Right ventricle myocardium inferior (tissue), 1 donor: ENCODE measurements around the gene DPYSL4. TPM values are rescaled to one million over a fixed set of nuclear protein-coding genes. Genes with fewer than 3 reads are reported as not detected.
"Not testable (repeated sequence)": the region's sequence is repeated elsewhere in the genome, so short reads cannot be mapped to it uniquely, and the experiment has no call there.

Source experiments
- ATAC-seq: fragments of 200-7000 bp; cut with Tn5 transposase; one replicate; pipeline ENCODE4 v1.9.1; 2020; ENCODE audit warnings: mild to moderate bottlenecking, moderate library complexity
- DNase-seq: peaks from one replicate; pipeline ENCODE4 v3.0.0; 2021; ENCODE audit errors: missing footprints
- intact Hi-C: fragments of 100-400 bp; cut with DNase I; formaldehyde crosslinking; loops from one replicate; pipeline ENCODE4 v1.11.0; 2022
- total RNA-seq: library from RNA; stranded (reverse); fragmentation: NEBNext Ultra II Directional; extraction: Animal tissue kit (Norgen Biotek cat#: 25700); gene quantifications from one replicate; pipeline ENCODE4 v1.2.1, GENCODE V29; 2021
- donor health status: DM: no; HTN: yes; CAD: no; lungs with severe emphysema.

The DPYSL4 gene
- total RNA-seq, 1 donor from 2014 or later = 24.9 TPM

GRCh38 chr10:132148261-132149251, 38.2 kb upstream of the DPYSL4 start:
- intact Hi-C loops = no loop called here
- ATAC-seq (no peak), DNase-seq (peak; percentile 66)

- DNase-seq (no peak), ATAC-seq (no peak)
- intact Hi-C loops = no loop called here
These were observed 37.5 kb upstream of the DPYSL4 start for GRCh38 chr10:132149271-132149670.

DNA sequence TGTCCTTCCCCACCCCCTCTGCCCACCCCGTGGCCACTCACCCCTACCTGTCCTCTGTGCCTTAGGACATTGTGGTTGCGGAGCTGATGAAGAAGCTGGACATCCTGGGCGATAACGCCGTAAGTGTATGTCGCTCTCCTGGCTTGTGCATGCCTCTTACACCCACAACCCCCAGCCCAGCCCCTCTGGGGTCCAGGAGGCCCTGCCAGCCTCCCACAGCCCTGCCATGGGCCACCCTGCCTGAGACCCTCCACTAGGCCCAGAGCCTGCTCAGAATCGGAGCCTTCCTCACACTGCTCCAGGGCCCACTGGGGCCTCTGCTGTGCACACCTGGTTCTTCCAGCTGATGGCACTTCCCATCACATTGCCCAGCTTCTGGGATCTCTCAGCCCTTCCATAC, 36.8 kb upstream of the DPYSL4 start:
- no peak for DNase-seq
- intact Hi-C loops = no loop called here
- no peak for ATAC-seq

DNA sequence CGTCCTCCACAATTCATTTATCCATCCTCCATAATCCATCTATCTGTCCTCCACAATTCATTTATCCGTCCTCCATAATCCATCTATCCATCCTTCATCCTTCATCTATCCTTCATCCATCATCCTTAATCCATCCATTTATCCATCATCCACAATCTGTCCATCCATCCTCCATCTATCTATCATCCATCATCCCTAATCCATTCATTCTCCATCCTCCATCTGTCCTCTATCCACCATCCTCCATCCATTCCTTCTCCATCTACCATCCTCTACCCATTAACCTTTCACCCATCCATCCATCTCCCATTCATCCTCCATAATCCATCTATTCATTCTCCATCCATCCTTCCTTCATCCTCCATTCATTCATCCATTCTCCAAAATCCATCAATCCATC, 36.0 kb upstream of the DPYSL4 start:
- DNase-seq = no peak
- ATAC-seq = no peak

GRCh38 chr10:132151286-132151950, 35.3 kb upstream of the DPYSL4 start:
- intact Hi-C loops = no loop called here
- ATAC-seq (no peak), DNase-seq (no peak)

More for the DNA sequence above, 36.0 kb upstream of the DPYSL4 start:
- intact Hi-C loops = no loop called here

- intact Hi-C loops = no loop called here
- no peak for ATAC-seq
- DNase-seq = peak; percentile 30
These were observed 34.7 kb upstream of the DPYSL4 start for GRCh38 chr10:132151951-132152505.

DNA sequence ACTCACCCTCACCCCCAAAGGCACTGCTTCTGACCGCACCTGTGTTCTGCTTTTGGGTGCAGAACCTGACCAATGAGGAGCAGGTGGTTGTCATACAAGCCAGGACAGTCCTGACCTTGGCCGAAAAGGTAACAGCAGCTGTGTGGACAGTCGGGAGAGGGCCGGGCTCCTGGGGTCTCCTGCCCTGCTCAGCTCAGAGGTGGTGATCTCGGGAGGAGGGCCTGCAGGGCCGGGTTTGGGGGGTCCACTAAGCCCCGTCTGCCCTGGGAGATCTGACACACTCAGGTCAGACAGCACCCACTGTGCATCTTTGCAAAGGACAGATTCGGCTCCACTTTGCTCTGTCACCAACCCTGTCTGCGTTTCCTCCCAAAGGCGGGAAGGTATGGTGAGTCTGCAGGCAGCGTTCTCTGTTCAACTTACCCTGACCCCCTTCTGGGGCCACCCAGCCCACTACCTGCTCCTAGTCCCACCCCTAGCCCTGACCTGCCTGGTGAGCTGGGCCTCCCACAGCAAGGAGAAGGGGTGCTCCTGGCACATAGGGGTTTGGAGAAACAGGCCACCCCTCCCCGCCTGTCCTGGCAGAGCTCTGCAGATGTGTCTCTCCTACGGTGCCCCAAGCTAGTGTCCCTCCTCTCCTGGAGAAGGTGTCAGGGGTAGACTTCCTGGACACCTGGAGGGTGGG, 33.7 kb upstream of the DPYSL4 start:
- ATAC-seq = no peak
- peak; percentile 45 for DNase-seq
- intact Hi-C loops = no loop called here

- intact Hi-C loops = no loop called here
- peak; percentile 44 for DNase-seq
- no peak for ATAC-seq
These were observed 33.0 kb upstream of the DPYSL4 start for GRCh38 chr10:132153616-132154217.

DNA sequence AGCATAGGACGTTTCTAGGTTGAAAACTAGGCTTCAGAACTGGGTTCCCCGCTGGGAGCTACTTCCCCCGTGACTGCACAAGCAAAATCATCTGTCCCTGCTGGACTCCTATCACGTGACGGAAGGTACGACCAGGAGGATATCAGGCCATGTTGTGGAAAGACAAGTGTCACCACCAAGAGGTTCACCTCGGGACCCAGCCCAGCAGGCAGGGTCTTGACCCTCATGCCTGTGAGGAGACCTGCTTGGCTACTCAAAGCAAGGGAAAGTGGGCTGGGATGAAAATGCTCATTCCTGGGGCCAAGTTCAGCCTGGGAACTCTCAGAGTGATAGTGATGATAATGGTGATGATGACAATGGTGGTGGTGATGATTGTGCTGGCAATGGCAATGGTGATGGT, 32.3 kb upstream of the DPYSL4 start:
- intact Hi-C loops = no loop called here
- peak; percentile 32 for DNase-seq

DNA sequence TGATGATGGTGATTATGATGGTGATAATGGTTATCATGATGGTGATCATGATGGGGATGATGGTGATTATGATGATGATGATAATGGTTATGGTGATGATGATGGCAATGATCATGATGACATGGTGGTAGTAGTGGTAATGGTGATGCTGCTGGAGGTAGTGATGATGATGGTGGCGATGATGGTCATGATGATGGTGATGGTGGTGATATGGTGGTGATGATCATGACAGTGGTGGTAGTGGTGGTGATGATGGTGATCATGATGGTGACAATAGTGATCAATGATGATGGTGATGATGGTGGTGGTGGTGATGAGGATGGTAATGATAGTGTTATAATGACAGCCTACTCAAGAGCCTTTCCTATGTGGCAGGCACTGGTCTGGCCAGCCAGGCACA, 31.8 kb upstream of the DPYSL4 start:
- no peak for ATAC-seq
- intact Hi-C loops = no loop called here
- no peak for DNase-seq

More for the DNA sequence above, 32.3 kb upstream of the DPYSL4 start:
- ATAC-seq = no peak

GRCh38 chr10:132155723-132156381, 30.9 kb upstream of the DPYSL4 start:
- DNase-seq (peak; percentile 34), ATAC-seq (no peak)
- intact Hi-C loops = no loop called here

- DNase-seq (no peak), ATAC-seq (no peak)
- intact Hi-C loops = no loop called here
These were observed 30.4 kb upstream of the DPYSL4 start for GRCh38 chr10:132156382-132156781.

GRCh38 chr10:132157101-132157500, 29.6 kb upstream of the DPYSL4 start:
- ATAC-seq (no peak), DNase-seq (no peak)
- intact Hi-C loops = no loop called here

- DNase-seq (no peak), ATAC-seq (no peak)
- intact Hi-C loops = no loop called here
These were observed 28.5 kb upstream of the DPYSL4 start for GRCh38 chr10:132158122-132158741.

DNA sequence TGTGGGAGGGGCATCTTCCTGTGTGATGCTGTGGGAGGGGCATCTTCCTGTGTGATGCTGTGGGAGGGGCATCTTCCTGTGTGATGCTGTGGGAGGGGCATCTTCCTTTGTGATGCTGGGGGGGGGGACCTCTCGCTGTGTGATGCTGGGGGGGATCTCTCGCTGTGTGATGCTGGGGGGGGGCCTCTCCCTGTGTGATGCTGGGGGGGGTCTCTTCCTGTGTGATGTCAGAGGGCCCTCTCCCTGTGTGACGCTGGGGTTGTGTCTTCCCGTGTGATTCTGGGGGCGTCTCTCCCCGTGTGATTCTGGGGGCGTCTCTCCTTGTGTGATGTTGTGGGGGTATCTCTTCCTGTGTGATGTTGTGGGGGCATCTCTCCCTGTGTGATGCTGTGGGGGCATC, 27.9 kb upstream of the DPYSL4 start:
- intact Hi-C loops = no loop called here
- ATAC-seq (no peak), DNase-seq (no peak)

DNA sequence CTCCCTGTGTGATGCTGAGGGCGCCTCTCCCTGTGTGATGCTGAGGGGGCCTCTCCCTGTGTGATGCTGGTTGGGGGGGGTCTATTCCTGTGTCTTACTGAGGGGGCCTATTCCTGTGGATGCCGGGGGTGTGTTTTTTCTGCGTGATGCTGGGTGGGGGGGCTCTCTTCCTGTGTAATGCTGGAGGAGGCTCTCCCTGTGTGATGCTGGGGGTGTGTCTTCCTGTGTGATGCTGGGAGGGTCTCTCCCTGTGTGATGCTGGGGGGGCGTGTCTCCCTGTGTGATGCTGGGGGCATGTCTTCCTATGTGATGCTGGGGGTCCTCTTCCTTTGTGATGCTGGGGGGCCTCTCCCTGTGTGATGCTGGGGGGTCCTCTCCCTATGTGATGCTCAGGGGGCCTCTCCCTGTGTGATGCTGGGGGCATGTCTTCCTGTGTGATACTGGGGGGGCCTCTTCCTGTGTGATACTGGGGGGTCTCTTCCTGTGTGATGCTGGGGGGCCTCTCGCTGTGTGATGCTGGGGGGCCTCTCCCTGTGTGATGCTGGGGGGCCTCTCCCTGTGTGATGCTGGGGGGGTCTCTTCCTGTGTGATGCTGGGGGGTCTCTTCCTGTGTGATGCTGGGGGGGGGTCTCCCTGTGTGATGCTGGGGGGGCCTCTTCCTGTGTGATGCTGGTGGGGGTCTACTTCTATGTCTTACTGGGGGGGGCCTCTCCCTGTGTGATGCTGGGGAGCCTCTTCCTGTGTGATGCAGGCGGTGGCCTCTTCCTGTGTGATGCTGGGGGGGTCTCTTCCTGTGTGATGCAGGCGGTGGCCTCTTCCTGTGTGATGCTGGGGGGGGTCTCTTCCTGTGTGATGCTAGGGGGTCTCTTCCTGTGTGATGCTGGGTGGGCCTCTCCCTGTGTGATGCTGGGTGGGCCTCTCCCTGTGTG, 27.2 kb upstream of the DPYSL4 start:
- intact Hi-C loops, ATAC-seq, DNase-seq: not testable (repeated sequence)

- ATAC-seq, DNase-seq, intact Hi-C loops: not testable (repeated sequence)
These were observed 26.5 kb upstream of the DPYSL4 start for GRCh38 chr10:132160231-132160630.
